ACC112 (cell line): Measurements from ENCODE around the gene CXCL1.

Source experiments
- H2AFZ ChIP-seq: fragments of 200-600 bp; sonication (generic); one replicate; pipeline ENCODE4 v1.6.0; 2017; ENCODE audit warnings: antibody characterized with exemption, low read length; ENCODE audit not compliant: unreplicated experiment
- H3K27ac ChIP-seq: fragments of 200-600 bp; sonication (generic); 2 replicates; pipeline ENCODE4 v1.5.1; 2014; ENCODE audit warnings: low read depth, mild to moderate bottlenecking, antibody characterized with exemption, low read length, moderate library complexity
- H3K27me3 ChIP-seq: fragments of 200-600 bp; sonication (generic); 2 replicates; pipeline ENCODE4 v1.6.1; 2014; ENCODE audit warnings: mild to moderate bottlenecking, antibody characterized with exemption, low read length, moderate library complexity, mixed read lengths; ENCODE audit not compliant: insufficient read depth
- H3K36me3 ChIP-seq: fragments of 200-600 bp; sonication (generic); 2 replicates; pipeline ENCODE4 v1.6.1; 2016; ENCODE audit warnings: mild to moderate bottlenecking, antibody characterized with exemption, low read length, moderate library complexity, mixed read lengths; ENCODE audit not compliant: insufficient read depth
- H3K4me1 ChIP-seq: fragments of 200-600 bp; sonication (generic); one replicate; pipeline ENCODE4 v1.6.1; 2016; ENCODE audit warnings: low read length, mixed read lengths; ENCODE audit not compliant: insufficient read depth, unreplicated experiment, control insufficient read depth
- H3K4me3 ChIP-seq: fragments of 200-600 bp; sonication (generic); 2 replicates; pipeline ENCODE4 v1.5.1; 2014; ENCODE audit warnings: mild to moderate bottlenecking, low read depth, low read length
- H3K79me2 ChIP-seq: fragments of 200-600 bp; sonication (generic); one replicate; pipeline ENCODE4 v1.6.0; 2016; ENCODE audit warnings: low read length; ENCODE audit not compliant: control insufficient read depth, unreplicated experiment, insufficient read depth

The CXCL1 gene

DNA sequence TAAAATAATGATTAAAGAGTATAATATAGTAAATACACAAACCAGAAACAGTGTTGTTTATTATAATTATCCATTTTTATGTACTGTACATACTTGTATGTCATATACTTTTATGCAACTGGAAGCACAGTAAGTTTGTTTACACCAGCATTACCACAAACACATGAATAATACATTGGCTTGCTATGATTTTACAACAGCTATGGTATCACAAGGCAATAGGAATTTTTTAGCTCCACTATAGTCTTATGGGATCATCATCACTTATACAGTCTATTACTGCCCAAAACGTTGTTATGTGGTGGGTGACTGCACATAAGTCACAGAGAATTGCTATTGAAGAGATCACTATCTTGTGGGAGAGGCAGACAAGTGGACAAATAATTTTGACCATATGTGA, 17.9 kb upstream of the CXCL1 start:
- H3K36me3 ChIP-seq, result no peaks in the 10 kb centered on the region
- H2AFZ ChIP-seq, result no peak overlapping the region
- H3K4me3 ChIP-seq, result no peak overlapping the region
- H3K4me1 ChIP-seq, result peaks cover 12% of the 10 kb centered on the region
- no peaks in the 10 kb centered on the region for H3K27me3 ChIP-seq
- no peaks in the 10 kb centered on the region for H3K79me2 ChIP-seq
- H3K27ac ChIP-seq, result no peak overlapping the region

DNA sequence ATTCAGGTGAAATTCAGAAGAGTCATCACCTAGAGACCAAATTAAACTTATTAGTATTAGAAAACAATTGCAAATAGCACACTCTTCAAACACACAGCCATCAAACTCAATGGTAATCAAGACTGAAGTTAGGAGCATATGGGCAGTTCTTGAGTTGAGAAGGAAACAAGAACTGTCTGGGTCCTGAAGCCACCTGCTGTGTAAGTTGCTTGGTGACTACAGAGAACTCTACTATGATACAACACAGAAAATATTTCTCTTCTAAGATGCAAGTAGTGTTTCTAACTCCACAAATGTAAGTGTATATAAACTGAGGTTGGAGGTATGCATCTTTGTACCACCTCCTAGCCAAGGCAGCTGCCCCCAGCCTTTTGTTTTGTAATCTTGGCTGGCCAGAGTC, 16.4 kb upstream of the CXCL1 start:
- Histone ChIP-seq H3K4me3 (no peak overlapping the region), H3K36me3 (peaks cover 5% of the 10 kb centered on the region; the same call in 1 of the 2 replicates), H2AFZ (no peak overlapping the region), H3K4me1 (peaks cover 18% of the 10 kb centered on the region), H3K27ac (no peak overlapping the region), H3K79me2 (no peaks in the 10 kb centered on the region), H3K27me3 (no peaks in the 10 kb centered on the region)

- H2AFZ ChIP-seq, result no peak within 1 kb of the TSS
- peaks cover 18% of the 10 kb centered on the region for H3K4me1 ChIP-seq
- no peaks in the 10 kb centered on the region for H3K27me3 ChIP-seq
- H3K36me3 ChIP-seq, result peaks cover 9% of the 10 kb centered on the region; the same call in 1 of the 2 replicates
- H3K4me3 ChIP-seq, result no peak within 1 kb of the TSS
- no peak within 1 kb of the TSS for H3K27ac ChIP-seq
- H3K79me2 ChIP-seq, result no peaks in the 10 kb centered on the region
Measured at GRCh38 chr4:73853246-73853704, 15.9 kb upstream of the CXCL1 start, which contains the start of gene PF4V1. PF4V1 (plus strand) TSS chr4:73853296; CDS start chr4:73853363, 67 bp downstream.

GRCh38 chr4:73853718-73854473, 15.3 kb upstream of the CXCL1 start:
- peaks cover 13% of the 10 kb centered on the region; the same call in 1 of the 2 replicates for H3K36me3 ChIP-seq
- H3K79me2 ChIP-seq, result no peaks in the 10 kb centered on the region
- H3K4me1 ChIP-seq, result peaks cover 18% of the 10 kb centered on the region
- H3K27ac ChIP-seq, result no peak overlapping the region
- H2AFZ ChIP-seq, result no peak overlapping the region
- no peaks in the 10 kb centered on the region for H3K27me3 ChIP-seq
- H3K4me3 ChIP-seq, result no peak overlapping the region

DNA sequence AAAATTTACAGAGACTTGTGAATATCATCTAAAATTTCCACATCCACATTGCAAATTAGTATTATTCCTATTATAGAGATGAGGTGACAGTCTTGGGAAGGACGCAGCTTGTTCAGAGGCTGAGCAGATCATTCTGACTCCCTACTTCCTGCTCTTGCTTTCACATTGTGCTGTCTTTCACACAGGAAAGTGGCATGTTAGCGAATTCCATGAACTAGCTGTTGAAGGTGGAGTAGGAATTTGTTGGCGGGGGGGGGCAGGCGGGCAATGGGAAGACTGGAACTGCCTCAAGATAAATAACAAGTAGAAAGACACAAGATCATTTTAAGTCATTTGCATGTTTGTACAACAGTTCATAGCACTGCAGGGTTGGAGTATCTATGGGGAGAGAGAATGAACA, 13.8 kb upstream of the CXCL1 start:
- Histone ChIP-seq H3K27ac (peak overlapping the region; percentile 87), H3K36me3 (peaks cover 15% of the 10 kb centered on the region; the same call in 1 of the 2 replicates), H3K4me1 (peaks cover 24% of the 10 kb centered on the region)

GRCh38 chr4:73856518-73856917, 12.7 kb upstream of the CXCL1 start:
- no peaks in the 10 kb centered on the region for H3K79me2 ChIP-seq
- peaks cover 15% of the 10 kb centered on the region; the same call in 1 of the 2 replicates for H3K36me3 ChIP-seq
- H3K27ac ChIP-seq, result peak overlapping the region; percentile 87
- H2AFZ ChIP-seq, result no peak overlapping the region
- H3K4me3 ChIP-seq, result no peak overlapping the region
- no peaks in the 10 kb centered on the region for H3K27me3 ChIP-seq
- H3K4me1 ChIP-seq, result peaks cover 24% of the 10 kb centered on the region

More for the DNA sequence above, 13.8 kb upstream of the CXCL1 start:
- no peaks in the 10 kb centered on the region for H3K27me3 ChIP-seq
- H3K79me2 ChIP-seq, result no peaks in the 10 kb centered on the region
- H3K4me3 ChIP-seq, result no peak overlapping the region
- no peak overlapping the region for H2AFZ ChIP-seq

- Histone ChIP-seq H3K4me3 (no peak overlapping the region), H2AFZ (no peak overlapping the region), H3K79me2 (no peaks in the 10 kb centered on the region), H3K36me3 (peaks cover 15% of the 10 kb centered on the region; the same call in 1 of the 2 replicates), H3K27ac (peak overlapping the region; percentile 41), H3K4me1 (peaks cover 34% of the 10 kb centered on the region), H3K27me3 (no peaks in the 10 kb centered on the region)
Measured at GRCh38 chr4:73859614-73860088, 9.5 kb upstream of the CXCL1 start.

GRCh38 chr4:73860181-73860580, 9.0 kb upstream of the CXCL1 start:
- H3K4me1 ChIP-seq, result peaks cover 33% of the 10 kb centered on the region
- no peak overlapping the region for H2AFZ ChIP-seq
- no peaks in the 10 kb centered on the region for H3K79me2 ChIP-seq
- peaks cover 15% of the 10 kb centered on the region; the same call in 1 of the 2 replicates for H3K36me3 ChIP-seq
- peak overlapping the region; percentile 41; the same call in 1 of the 2 replicates for H3K27ac ChIP-seq
- no peaks in the 10 kb centered on the region for H3K27me3 ChIP-seq
- H3K4me3 ChIP-seq, result no peak overlapping the region

DNA sequence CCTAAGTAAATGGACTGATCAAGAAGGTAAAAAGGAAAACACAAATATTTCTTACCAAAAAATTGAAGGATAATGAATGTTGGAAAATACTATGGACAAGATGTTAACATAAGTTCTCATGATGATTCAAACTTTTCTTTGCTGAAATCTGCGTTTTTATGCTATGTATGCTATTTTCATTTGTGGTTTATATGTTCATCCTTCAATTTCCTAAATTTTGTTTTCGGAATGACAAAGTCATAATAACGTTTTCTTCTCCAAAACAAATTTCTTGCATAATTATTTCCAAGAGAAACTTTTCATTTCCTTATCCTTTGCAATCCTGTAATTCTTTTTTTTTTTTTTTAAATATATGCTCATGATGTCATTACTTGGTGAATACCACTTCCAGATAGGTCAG, 8.3 kb upstream of the CXCL1 start:
- no peak overlapping the region for H3K27ac ChIP-seq
- H3K4me3 ChIP-seq, result no peak overlapping the region
- H3K79me2 ChIP-seq, result no peaks in the 10 kb centered on the region
- peaks cover 15% of the 10 kb centered on the region; the same call in 1 of the 2 replicates for H3K36me3 ChIP-seq
- H3K27me3 ChIP-seq, result no peaks in the 10 kb centered on the region
- no peak overlapping the region for H2AFZ ChIP-seq
- peaks cover 26% of the 10 kb centered on the region for H3K4me1 ChIP-seq

DNA sequence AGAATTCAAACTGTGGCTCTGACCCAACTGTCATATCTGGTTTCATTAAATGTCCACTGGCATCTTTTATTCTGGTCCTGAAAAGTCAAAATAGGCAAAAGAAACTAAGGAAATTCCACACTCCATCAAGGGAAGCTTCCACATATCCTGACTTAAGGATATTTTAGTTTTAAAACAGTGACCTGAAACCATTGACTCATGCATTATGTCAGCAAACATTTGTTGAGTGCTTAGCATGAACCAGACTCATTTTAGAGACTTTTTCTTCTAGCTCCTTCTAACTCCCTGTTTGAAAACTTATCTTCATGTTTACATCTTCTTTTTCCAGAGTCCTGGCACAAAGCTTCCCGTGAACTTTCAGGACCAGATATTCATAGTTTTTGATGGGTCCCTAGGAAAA, 6.9 kb upstream of the CXCL1 start:
- Histone ChIP-seq H3K36me3 (peaks cover 15% of the 10 kb centered on the region; the same call in 1 of the 2 replicates), H3K27ac (no peak overlapping the region), H3K79me2 (no peaks in the 10 kb centered on the region), H3K4me3 (no peak overlapping the region), H2AFZ (no peak overlapping the region), H3K27me3 (no peaks in the 10 kb centered on the region), H3K4me1 (peaks cover 20% of the 10 kb centered on the region)

DNA sequence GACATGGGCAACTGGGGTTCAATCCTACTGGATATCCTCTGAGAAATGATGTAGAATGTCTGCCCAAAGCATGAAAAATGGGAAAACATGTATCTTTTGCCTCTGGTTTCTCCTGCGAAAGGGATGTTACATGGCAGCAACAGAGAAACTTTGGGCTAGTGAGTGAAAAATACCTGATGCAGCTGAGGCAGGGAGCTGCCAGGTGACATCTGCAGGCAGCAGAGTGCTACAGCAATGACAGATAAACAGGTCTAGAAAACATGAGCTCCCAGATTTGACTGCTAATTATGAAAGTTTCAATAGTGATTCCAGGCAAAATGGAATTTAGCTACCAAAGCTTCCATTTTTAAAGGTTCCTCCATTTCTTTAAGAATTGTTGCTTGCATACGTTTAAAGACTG, 4.8 kb upstream of the CXCL1 start:
- Histone ChIP-seq H3K4me1 (peaks cover 27% of the 10 kb centered on the region), H3K79me2 (no peaks in the 10 kb centered on the region), H3K36me3 (no peaks in the 10 kb centered on the region), H3K4me3 (no peak overlapping the region), H2AFZ (no peak overlapping the region), H3K27ac (no peak overlapping the region), H3K27me3 (no peaks in the 10 kb centered on the region)
